ENCODE measurements around the gene STX16.
A peak's percentile ranks its signal among the peaks of the same experiment; 100 is the strongest.
"Not testable (repeated sequence)": the region's sequence is repeated elsewhere in the genome, so short reads cannot be mapped to it uniquely, and the experiment has no call there.

The STX16 gene

DNA sequence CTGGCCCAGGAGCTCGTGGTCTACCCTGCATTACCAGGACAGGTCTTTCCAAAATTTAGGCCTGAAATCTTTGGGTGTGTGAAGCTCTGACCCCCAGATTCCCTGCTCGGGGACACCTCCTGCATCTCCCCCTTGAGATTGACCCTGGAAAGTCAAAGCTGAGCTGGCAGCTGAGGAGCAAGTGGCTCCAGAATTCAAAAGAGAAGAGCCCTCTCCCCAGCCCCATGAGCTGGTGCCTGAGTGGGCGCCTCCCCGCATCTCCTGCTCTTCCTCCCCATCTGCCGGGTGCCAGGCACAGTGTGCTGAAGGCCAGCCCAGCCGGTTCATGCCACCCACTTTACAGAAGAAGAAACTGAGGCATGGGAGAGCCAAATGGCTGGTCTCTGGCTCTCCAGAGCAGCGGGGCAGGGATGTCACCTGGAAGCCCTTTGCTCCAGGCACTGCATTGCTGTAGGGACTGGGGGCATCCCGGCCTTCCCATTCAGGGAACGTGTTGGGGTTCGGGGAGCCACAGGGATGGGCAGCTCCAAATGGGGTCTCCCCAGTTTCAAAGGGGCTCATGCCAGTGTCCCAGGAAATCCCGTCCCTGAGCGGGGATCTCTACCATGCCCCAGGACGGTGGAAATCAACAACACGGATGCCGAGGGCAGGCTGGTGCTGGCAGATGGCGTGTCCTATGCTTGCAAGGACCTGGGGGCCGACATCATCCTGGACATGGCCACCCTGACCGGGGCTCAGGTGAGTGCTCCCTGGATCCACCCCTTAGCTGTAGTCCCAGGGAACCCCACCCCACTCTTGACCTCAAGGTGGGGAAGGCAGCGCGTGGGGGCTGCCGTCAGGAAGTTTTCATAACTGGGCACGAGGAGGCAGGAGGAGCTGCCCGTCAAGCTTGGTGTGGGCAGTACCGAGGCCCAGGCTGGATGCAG lies 62.0 kb downstream of the STX16 start:
- DNase-seq: no peak

- no peak for DNase-seq
These were observed 62.8 kb downstream of the STX16 start for GRCh38 chr20:58713801-58714339.

DNA sequence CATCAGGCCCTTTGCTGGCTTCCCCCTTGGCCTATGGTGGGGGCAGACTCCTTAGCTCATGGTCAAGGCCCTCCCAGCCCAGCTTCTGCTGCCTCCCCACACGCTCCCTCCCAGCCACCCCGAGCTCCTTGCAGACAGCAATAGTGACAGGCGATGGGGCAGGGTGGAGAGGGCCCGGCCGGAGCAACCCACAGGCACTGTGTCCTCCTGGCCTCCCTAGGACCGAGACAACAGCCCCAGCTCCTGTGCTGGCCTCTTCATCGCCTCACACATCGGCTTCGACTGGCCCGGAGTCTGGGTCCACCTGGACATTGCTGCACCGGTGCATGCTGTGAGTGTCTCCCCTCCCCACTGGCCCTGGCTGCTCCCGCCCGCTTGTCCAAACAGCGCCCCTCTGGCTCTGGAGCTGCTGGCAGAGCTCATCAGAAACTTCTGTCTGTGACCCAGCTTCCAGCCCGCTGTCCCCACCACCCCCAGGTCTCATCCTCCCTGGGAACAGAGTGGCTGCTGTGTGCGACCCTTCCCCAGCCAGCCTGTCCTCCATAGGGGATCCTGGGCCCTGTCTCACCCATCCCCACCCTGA lies 63.3 kb downstream of the STX16 start:
- DNase-seq: no peak

DNA sequence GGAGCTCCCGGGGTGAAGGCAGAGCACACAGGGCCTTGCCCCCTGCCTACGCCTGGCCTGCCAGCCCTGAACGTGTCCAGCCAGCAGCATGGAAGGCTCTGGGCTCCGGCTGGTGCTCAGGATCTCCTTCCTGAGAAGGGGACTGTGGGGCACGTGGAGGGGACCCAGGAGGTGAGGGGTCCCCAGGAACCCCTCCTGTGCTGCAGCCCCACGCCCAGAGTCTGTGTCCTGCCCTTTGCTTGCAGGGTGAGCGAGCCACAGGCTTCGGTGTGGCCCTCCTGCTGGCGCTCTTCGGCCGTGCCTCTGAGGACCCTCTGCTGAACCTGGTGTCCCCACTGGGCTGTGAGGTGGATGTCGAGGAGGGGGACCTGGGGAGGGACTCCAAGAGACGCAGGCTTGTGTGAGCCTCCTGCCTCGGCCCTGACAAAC lies 63.9 kb downstream of the STX16 start:
- no peak for DNase-seq

DNA sequence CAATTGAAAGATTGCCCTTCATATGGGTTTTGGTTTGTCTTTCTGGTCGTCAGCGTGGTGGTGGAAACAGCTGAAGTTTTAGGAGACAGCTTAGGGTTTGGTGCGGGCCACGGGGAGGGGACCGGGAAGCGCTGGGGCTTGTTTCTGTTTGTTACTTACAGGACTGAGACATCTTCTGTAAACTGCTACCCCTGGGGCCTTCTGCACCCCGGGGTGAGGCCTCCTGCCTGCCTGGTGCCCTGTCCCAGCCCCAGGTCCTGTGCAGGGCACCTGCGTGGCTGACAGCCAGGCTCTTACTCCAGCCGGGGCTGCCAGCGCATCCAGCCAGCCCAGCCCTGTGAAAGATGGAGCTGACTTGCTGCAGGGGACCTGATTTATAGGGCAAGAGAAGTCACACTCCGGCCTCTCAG lies 64.3 kb downstream of the STX16 start:
- DNase-seq: no peak

DNA sequence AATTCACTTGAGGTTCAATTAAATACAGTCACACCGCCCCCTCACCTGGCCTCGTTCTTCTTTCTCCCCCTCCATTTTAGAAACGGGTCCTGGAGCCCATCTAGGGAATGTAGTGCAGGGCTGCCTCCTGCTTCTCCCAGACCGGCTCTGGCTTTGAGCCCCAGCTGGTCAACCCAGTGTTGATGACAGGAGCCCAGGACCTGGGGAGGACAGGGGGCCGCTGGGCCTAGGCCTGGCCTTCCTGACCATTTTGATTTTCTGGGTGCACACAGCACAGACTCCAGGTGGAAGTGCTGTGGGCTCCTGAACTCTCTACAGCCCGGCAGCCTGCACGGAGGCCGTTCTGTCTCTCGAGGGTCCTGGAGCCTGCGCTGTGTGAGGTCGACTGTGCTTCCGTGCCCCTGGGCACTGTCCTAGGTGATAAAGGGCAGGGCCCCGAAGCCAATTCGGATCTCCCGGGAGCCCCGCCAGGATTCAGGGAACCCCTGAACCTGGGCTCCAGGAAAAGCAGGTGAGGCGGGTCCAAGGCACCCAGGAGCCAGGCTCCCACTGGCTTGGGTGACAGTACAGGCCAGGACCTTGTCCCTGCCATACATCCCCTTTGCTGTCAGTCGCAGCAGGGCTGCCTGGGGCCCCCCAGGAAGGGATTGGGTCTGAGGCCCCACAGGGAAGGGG lies 64.9 kb downstream of the STX16 start:
- DNase-seq: no peak

- DNase-seq: no peak
These were observed 65.6 kb downstream of the STX16 start for GRCh38 chr20:58716476-58717277.

DNA sequence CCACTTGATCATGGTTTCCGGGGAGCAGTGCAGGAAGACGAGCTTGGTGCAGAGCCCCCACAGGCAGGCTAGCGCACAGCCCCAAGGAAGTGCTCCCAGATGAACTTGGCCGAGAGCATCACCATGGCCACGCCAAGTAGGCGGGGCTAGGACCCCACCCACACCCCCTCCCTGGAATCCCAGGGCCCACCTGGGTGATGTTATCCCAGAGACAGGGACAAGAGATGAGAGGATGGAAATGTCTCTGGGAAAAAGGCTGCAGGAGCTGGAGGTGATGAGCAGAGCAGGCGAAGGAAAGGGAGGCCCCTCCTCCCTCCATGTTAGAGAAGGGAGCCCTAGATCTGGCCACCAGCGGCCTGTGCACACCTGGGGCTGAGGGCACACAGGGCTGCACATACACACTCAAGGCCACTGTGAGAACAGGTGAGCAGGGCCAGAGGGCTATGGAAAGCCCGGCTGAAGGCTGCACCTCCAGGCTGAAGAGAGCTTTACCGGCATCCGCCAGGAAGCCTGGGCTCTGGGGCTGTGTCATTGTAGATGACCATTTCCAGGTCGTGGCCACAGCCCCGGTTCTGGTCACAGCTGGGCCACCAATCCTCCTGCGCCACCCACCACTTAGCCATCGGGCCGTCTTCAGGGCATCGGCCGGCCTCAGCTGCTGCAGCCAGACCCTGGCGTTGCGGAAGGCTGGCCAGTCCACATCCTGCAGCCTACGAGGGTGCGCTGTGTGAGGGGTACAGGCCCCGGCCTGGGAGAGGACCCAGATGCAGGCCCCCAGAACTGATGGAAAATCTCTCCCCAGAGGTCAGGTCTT lies 66.4 kb downstream of the STX16 start:
- DNase-seq: no peak

- DNase-seq: no peak
These were observed 67.1 kb downstream of the STX16 start for GRCh38 chr20:58718121-58718563.

DNA sequence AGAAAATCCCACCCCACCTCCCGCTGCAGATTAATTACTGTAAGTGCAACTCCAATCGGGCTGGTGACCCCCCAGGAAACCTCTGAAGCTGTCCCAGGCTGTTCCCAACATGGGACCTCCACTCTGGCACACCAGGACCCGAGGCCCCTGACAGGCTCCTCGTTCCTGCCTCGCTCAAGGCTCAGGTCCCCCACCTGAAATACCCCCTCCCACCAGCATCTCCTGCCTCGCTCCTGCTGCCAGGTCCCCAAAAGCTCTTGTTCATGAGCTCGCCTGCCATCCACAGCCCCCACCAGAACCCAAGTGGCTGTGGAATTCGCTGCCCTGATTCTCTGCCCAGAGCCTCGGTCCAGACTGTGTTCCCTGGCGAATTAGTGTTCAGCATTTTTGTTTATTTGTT lies 67.6 kb downstream of the STX16 start:
- DNase-seq: no peak

GRCh38 chr20:58719258-58719657 lies 68.2 kb downstream of the STX16 start:
- no peak for DNase-seq

GRCh38 chr20:58719971-58720371 lies 68.9 kb downstream of the STX16 start:
- no peak for DNase-seq

- no peak for DNase-seq
These were observed 69.8 kb downstream of the STX16 start for GRCh38 chr20:58720890-58721289.

- peak; percentile 0 to 12 for DNase-seq
These were observed 71.1 kb downstream of the STX16 start for GRCh38 chr20:58721951-58722778.

DNA sequence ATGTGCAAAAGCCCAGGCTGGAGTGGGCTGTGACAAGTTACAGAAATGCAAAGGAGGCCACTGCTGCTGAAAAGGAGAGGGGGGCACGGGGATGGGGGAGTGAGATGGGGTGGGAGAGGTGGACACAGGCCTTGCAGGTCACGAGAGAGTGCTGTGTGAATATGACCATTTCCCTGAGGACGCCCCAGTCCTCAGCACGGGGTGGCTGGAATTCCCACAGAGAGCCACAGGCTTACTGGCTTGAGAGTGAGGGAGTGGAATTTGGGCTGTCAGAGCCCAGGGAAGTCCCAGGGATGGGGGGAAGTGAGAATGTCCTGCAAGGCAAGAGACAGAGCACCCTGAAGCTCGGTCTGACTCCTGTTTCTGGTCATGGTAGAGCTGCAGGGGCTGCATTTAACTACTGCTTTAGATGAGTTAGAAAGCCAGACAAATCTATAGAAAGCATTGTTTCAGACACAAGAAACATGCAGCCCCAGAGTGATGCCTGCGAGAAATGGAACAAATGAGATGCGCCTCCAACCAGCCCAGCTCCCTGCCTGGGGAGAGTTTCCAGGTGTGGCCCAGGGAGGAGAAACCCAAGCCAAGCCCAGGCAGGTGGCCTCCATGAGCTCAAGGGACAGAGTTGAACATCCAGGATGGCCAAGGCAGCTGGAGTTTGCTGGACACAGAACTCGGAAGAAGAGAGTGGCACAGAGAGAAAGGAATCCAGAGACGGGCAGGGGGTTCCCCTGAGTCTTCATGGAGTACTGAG lies 72.0 kb downstream of the STX16 start:
- DNase-seq: no peak

DNA sequence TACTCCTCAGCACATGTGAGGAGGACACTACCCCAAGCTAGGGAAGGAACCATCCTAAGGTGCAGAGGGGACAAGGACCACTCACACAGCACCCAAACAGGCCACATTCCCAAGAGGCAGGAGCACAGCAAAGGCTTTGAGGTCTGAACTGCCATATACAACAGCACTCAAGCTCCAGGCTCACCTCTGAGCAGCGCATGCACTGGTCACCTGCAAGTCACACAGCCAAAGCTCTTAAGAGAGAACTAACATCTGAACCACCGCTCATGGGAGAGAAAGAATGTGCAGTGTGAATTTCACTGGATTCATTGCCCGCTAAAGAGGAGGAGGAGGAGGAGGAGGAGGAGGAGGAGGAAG lies 72.5 kb downstream of the STX16 start:
- no peak for DNase-seq

- not testable (repeated sequence) for DNase-seq
These were observed 75.1 kb downstream of the STX16 start for GRCh38 chr20:58726156-58726555.
